Measurements from ENCODE around the gene ANKRD34A. TPM values are rescaled to one million over a fixed set of nuclear protein-coding genes. Genes with fewer than 3 reads are reported as not detected.
A peak's percentile ranks its signal among the peaks of the same experiment; 100 is the strongest.

Gene ANKRD34A
- total and polyA plus RNA-seq, 2 of the 8 experiments (the other 6 are each of a cell fraction or from before 2014, with no cell fraction given): 0.15 to 0.20 TPM

DNA sequence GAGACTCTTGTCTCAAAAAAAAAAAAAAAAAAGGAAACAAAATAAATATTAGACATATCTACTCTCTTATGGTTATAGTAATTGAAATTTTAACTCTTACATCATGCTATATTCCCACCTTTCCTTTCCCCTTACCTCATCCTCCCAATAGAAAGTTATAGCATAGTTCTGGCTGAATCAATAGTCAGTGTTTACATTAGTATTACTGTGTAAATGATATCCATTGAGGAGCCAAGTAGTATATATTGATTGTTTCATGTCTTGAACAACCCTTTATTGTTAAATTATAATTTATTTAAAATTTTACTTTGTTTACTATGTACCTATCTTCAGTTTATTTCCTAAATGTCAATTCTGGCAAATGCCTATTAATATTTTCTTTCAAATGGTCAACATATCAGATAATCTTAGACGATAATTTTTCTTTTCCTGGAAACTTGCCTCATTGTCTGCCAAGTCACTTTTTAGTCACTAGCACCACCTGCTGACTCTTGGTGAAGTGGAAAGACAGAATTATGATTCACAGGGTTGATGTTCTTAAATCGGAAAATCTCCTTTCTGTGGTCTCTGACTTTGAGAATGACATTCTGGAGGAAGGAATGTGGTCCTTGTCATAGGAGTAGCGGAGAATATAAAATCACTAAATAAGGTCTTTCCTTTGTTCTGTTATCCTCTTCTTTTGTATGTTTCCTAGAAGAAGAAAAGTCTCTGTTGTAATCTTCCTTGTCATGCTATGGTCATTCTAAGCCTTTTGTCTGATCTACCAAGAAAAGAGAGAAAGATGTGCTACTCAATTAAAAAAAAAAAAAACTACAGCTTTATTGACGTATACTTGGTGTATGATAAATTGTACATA, 48.6 kb upstream of the ANKRD34A start:
- FAIRE-seq: no peak
- no peak overlapping the region for H2BK12ac ChIP-seq (ENCODE audit: low read depth, low read length)
- H3K79me1 ChIP-seq (ENCODE audit: low read depth, low read length): no peaks in the 10 kb centered on the region
- H2AFZ ChIP-seq (ENCODE audit: low read length): no peak overlapping the region
- no peak overlapping the region for H2BK15ac ChIP-seq (ENCODE audit: low read length)
- H2AK5ac ChIP-seq (ENCODE audit: low read depth, low read length): no peak overlapping the region
- H3K4ac ChIP-seq (replicated peaks; ENCODE audit: insufficient read length, low read depth, low read length): no peak overlapping the region
- H2BK120ac ChIP-seq (replicated peaks; ENCODE audit: low read depth, low read length): no peak overlapping the region
- no peaks in the 10 kb centered on the region for H3K9me3 ChIP-seq (ENCODE audit: insufficient read depth in 2 of 2, low read depth in 1 of 2, low read length in 1 of 2)
- H3K23ac ChIP-seq (ENCODE audit: insufficient read length): no peak overlapping the region
- no peak overlapping the region for H2BK5ac ChIP-seq (ENCODE audit: low read depth, low read length)
- H3K79me2 ChIP-seq (ENCODE audit: control insufficient read depth in 1 of 2, insufficient read depth in 2 of 2, low read length in 2 of 2): no peaks in the 10 kb centered on the region
- H4K8ac ChIP-seq (ENCODE audit: extremely low read depth, insufficient read depth, low read length): no peak overlapping the region
- peaks cover 0 to under 1% (median 0%) of the 10 kb centered on the region in 4 experiments; a peak in 1 of 7 replicates for H3K27me3 ChIP-seq (replicated peaks in 1 of 4; ENCODE audit: control insufficient read depth in 3 of 4, extremely low read depth in 1 of 4, insufficient read depth in 3 of 4, low read length in 3 of 4)
- H3K56ac ChIP-seq (replicated peaks; ENCODE audit: insufficient read length, low read depth, low read length): no peak overlapping the region
- H3K4me3 ChIP-seq (ENCODE audit: extremely low read depth in 1 of 4, insufficient read depth in 2 of 4, low read depth in 3 of 4, low read length in 4 of 4): no peak overlapping the region
- H4K91ac ChIP-seq (replicated peaks; ENCODE audit: insufficient read length, low read length): no peak overlapping the region
- H3K9ac ChIP-seq (replicated peaks in 1 of 4; ENCODE audit: extremely low read depth in 1 of 4, low read depth in 3 of 4, low read length in 3 of 4): no peak overlapping the region
- no peaks in the 10 kb centered on the region; the same call in 1 of the 2 replicates for H3K23me2 ChIP-seq (ENCODE audit: low read depth, low read length)
- no peak overlapping the region for H3K4me2 ChIP-seq (ENCODE audit: insufficient read depth in 1 of 2, low read depth in 2 of 2, low read length in 2 of 2)
- no peak for DNase-seq (ENCODE audit: low read depth in 1 of 2, low spot score in 2 of 2)
- H4K20me1 ChIP-seq (replicated peaks in 1 of 2; ENCODE audit: control insufficient read depth in 1 of 2, insufficient read depth in 2 of 2, low read length in 2 of 2): no peaks in the 10 kb centered on the region
- TF ChIP-seq, protein P1, sequence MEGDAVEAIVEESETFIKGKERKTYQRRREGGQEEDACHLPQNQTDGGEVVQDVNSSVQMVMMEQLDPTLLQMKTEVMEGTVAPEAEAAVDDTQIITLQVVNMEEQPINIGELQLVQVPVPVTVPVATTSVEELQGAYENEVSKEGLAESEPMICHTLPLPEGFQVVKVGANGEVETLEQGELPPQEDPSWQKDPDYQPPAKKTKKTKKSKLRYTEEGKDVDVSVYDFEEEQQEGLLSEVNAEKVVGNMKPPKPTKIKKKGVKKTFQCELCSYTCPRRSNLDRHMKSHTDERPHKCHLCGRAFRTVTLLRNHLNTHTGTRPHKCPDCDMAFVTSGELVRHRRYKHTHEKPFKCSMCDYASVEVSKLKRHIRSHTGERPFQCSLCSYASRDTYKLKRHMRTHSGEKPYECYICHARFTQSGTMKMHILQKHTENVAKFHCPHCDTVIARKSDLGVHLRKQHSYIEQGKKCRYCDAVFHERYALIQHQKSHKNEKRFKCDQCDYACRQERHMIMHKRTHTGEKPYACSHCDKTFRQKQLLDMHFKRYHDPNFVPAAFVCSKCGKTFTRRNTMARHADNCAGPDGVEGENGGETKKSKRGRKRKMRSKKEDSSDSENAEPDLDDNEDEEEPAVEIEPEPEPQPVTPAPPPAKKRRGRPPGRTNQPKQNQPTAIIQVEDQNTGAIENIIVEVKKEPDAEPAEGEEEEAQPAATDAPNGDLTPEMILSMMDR (IDR thresholded peaks at IDR 0.05; ENCODE audit: control extremely low read depth in 1 of 3, insufficient read depth in 1 of 3, low read depth in 1 of 3, low read length in 3 of 3): peak in 2 of 3 experiments; percentile 65 to 72; a peak in 3 of 4 replicates
- peak; percentile 37; the same call in 1 of the 2 replicates for TF ChIP-seq JUND (IDR thresholded peaks at IDR 0.05; ENCODE audit: low read length)
- TF ChIP-seq RAD21 (IDR thresholded peaks at IDR 0.05 in 1 of 2, conservative IDR thresholded peaks at IDR 0.05 in 1 of 2; ENCODE audit: low read depth in 2 of 2, low read length in 2 of 2): peak; percentile 87 to 91
- no peak for TF ChIP-seq BRCA1 (IDR thresholded peaks at IDR 0.05; ENCODE audit: low read depth, low read length)
- TF ChIP-seq CHD2 (IDR thresholded peaks at IDR 0.05; ENCODE audit: low read length): no peak
- TF ChIP-seq BCL11A (IDR thresholded peaks at IDR 0.05; ENCODE audit: low read depth in 2 of 2, low read length in 2 of 2): no peak
- TF ChIP-seq KDM5A (IDR thresholded peaks at IDR 0.05; ENCODE audit: low read length): no peak
- ChIA-PET POLR2A (ENCODE audit: partially characterized antibody) (interaction anchor here (1.0 to 1.6 kb wide), 3 partner anchors 16 to 39 kb away, joined by 3 to 7 read pairs (median 5); no protein-coding TSS in a partner anchor), CTCF (ENCODE audit: partially characterized antibody) (interaction anchor here (0.6 to 7.3 kb wide), 12 partner anchors 15 to 167 kb away, joined by 3 to 152 read pairs (median 6); partner anchors contain the start of genes ITGA10, NUDT17 and PIAS3)
- H3K18ac ChIP-seq (ENCODE audit: extremely low read depth, low read length): no peak overlapping the region
- no peak overlapping the region for H3K14ac ChIP-seq (ENCODE audit: insufficient read length)
- H3K36me3 ChIP-seq (ENCODE audit: control insufficient read depth in 2 of 4, insufficient read depth in 4 of 4, low read length in 3 of 4): no peaks in the 10 kb centered on the region
- 61% methylated on average over 4 of the region's 4 CpGs; no CpG with 5 or more reads in 1 of the 2 experiments for WGBS, 2 experiments (ENCODE audit: extremely low coverage in 1 of 2, insufficient coverage in 1 of 2, insufficient read length in 1 of 2, insufficient replicate concordance in 2 of 2, low coverage in 1 of 2, low lambda C conversion rate in 2 of 2, missing lambda C conversion rate in 1 of 2)
- H3K4me1 ChIP-seq (replicated peaks in 1 of 4; ENCODE audit: control insufficient read depth in 3 of 4, insufficient read depth in 4 of 4, low read length in 3 of 4): no peaks in the 10 kb centered on the region; a peak in 1 of 7 replicates
- H3K27ac ChIP-seq (ENCODE audit: low read depth, low read length): no peak overlapping the region
- no peak overlapping the region for H2BK20ac ChIP-seq (ENCODE audit: low read length)
- no peak overlapping the region for H4K5ac ChIP-seq (ENCODE audit: insufficient read length, low read depth, low read length)

Measured in H1 (cell line).